NT2/D1 (cell line): Measurements from ENCODE around the gene SYS1.

Experiments used
- DNase-seq: peaks from one replicate; pipeline ENCODE4 v3.0.0-alpha.2; 2011; ENCODE audit warnings: low read depth, low spot score
- H3K27me3 ChIP-seq: 2 replicates; pipeline ENCODE4 v1.6.0; 2011; ENCODE audit warnings: mild to moderate bottlenecking; ENCODE audit not compliant: insufficient read length, insufficient read depth
- H3K36me3 ChIP-seq: 2 replicates; pipeline ENCODE4 v1.6.1; 2011; ENCODE audit warnings: mild to moderate bottlenecking, low read length, mixed read lengths; ENCODE audit not compliant: insufficient read depth, insufficient read length
- H3K4me1 ChIP-seq: 2 replicates; pipeline ENCODE4 v1.5.1; 2011; ENCODE audit not compliant: insufficient read depth, insufficient read length
- H3K4me3 ChIP-seq: 2 replicates; pipeline ENCODE4 v1.5.1; 2011; ENCODE audit warnings: low read depth; ENCODE audit not compliant: insufficient read length
- H3K9ac ChIP-seq: 2 replicates; pipeline ENCODE4 v1.6.0; 2011; ENCODE audit warnings: low read depth; ENCODE audit not compliant: insufficient read length
- H3K9me3 ChIP-seq: 2 replicates; pipeline ENCODE4 v1.5.1; 2011; ENCODE audit warnings: mild to moderate bottlenecking, low read length; ENCODE audit not compliant: insufficient read depth
- SUZ12 ChIP-seq: IDR thresholded peaks from 2 replicates; pipeline ENCODE4 v1.6.1; 2011; ENCODE audit not compliant: insufficient read length, insufficient read depth; ENCODE audit errors: extremely low read depth
- YY1 ChIP-seq: IDR thresholded peaks from 2 replicates; pipeline ENCODE4 v1.6.1; 2011; ENCODE audit not compliant: insufficient read length, insufficient read depth
- ZNF274 ChIP-seq: IDR thresholded peaks from 2 replicates; pipeline ENCODE4 v1.6.1; 2011; ENCODE audit warnings: mild to moderate bottlenecking, low read depth, low read length

The SYS1 gene

DNA sequence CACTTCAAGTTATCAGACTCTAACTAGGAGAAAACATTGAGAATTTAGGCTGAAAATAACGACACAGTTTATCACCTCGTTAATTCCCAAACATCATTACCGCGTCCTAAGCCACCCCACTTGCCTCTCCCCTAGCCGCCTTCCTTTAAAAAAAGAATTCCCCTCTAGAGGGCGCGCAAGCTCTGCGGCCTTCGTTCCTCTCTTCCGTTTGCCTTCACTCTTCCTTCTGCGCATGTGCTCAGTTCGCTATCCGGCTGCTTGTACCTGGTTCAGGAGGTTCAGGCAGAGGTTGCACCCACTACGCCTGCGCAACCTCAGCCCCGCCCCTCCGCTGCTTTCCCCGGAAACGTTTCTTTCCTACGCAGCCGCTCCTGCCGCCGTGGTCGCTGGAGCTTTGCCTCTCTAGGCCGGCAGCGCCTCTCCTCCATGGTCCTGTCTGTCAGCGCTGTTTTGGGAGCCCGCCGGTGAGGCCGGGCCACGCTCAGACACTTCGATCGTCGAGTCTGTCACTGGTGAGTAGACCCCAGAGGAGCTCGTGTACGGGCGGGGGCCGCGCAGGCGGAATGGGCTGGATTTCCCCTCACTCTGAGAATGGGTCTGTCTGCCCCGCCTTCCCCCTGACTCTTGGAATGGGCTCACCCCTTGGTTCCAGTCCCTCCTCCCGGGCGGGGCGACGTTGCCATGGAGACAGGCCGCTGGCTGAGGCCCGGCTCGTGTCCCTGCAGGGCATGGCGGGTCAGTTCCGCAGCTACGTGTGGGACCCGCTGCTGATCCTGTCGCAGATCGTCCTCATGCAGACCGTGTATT is at the start of gene SYS1:
Gene SYS1 (plus strand): TSS at position 353 of the 807 bp plus-strand sequence. CDS start 376 bp downstream, at position 729.
- Histone ChIP-seq H3K9me3 (no peaks in the 10 kb centered on the region), H3K27me3 (no peaks in the 10 kb centered on the region), H3K4me3 (peak within 1 kb of the TSS; percentile 92), H3K4me1 (peaks cover 7% of the 10 kb centered on the region), H3K36me3 (peaks cover 32% of the 10 kb centered on the region), H3K9ac (peak within 1 kb of the TSS; percentile 95)
- peak; percentile 96 for DNase-seq
- no peak for TF ChIP-seq SUZ12
- TF ChIP-seq YY1 = peak; percentile 12
- TF ChIP-seq ZNF274 = no peak

DNA sequence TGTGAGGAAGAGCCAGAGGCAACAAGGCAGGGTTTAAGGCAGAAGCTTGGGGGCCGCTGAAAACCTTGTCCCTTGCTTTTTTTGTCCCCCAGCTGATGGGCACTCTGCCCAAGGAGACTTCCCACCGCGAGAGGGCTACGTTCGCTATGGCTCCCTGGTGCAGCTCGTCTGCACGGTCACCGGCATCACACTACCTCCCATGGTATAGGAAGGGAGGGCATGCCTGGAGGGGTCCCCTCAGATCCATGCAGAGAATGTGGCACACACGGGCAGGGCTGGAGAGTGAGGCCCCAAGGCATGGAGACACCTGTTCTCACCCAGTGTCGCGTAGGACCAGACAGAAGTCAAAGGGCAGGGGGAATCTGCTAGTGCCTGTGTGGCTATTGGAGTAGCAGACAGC is 49.0 kb upstream of the SYS1 start:
- Histone ChIP-seq H3K4me1 (peaks cover 5% of the 10 kb centered on the region), H3K9ac (no peak overlapping the region), H3K27me3 (peaks cover 12% of the 10 kb centered on the region), H3K36me3 (no peaks in the 10 kb centered on the region), H3K9me3 (no peaks in the 10 kb centered on the region), H3K4me3 (no peak overlapping the region)
- TF ChIP-seq ZNF274 (no peak), YY1 (no peak), SUZ12 (no peak)
- DNase-seq = no peak

DNA sequence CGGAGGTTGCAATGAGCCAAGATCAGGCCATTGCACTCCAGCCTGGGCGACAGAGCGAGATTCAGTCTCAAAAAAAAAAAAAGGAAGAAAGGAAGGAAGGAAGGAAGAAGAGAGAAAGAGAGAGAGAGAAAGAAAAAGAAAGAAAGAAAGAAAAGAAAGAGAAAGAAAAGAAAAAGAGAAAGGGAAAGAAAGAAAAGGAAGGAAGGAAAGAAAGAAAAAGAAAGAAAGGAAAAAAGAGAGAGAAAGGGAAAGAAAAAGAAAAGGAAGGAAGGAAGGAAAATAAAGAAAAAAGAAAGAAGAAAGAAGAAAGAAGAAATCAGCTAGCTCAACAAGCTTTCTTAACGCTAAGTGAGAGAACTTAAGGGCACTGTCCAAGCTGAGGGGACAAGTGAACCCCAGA is 47.3 kb upstream of the SYS1 start:
- no peak overlapping the region for H3K4me3 ChIP-seq
- H3K9ac ChIP-seq = no peak overlapping the region
- H3K4me1 ChIP-seq = peaks cover 5% of the 10 kb centered on the region
- no peak for DNase-seq
- no peaks in the 10 kb centered on the region for H3K36me3 ChIP-seq
- H3K9me3 ChIP-seq = no peaks in the 10 kb centered on the region
- peaks cover 12% of the 10 kb centered on the region for H3K27me3 ChIP-seq
- TF ChIP-seq YY1 (no peak), SUZ12 (no peak), ZNF274 (no peak)

DNA sequence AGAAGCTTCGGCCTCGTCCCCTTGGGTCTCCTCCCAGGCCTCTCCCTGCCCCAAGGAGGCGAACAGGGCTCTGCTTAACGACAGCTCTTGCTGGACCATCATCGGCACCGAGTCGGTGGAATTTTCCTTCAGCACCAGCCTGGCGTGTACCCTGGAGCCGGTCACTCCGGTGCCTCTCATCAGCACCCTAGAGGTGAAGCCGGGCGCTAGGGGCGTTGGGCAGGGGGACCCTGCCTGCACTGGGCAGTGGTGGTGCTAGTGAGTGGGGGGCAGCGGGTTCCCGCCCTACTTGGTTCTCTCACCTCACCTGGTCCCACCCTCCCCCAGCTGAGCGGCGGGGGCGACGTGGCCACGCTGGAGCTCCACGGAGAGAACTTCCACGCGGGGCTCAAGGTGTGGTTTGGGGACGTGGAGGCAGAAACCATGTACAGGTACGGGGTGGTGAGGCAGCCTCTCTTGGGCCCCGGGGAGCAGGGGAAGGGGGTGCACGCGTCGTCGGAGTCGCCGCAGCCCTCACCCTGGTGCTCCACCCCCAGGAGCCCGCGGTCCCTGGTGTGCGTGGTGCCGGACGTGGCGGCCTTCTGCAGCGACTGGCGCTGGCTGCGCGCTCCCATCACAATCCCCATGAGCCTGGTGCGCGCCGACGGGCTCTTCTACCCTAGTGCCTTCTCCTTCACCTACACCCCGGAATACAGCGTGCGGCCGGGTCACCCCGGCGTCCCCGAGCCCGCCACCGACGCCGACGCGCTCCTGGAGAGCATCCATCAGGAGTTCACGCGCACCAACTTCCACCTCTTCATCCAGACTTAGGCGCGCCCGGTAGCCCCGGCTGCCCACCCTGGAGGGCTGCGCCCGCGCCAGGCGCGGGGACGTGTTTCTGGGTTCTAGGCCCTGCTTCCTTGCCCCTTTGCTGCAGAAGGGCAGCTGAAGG is 46.5 kb upstream of the SYS1 start:
- no peak overlapping the region for H3K4me3 ChIP-seq
- H3K9ac ChIP-seq = no peak overlapping the region
- H3K36me3 ChIP-seq = no peaks in the 10 kb centered on the region
- peaks cover 7% of the 10 kb centered on the region for H3K27me3 ChIP-seq
- DNase-seq = no peak
- TF ChIP-seq YY1 (no peak), ZNF274 (no peak), SUZ12 (no peak)
- H3K9me3 ChIP-seq = no peaks in the 10 kb centered on the region
- peaks cover 5% of the 10 kb centered on the region for H3K4me1 ChIP-seq

DNA sequence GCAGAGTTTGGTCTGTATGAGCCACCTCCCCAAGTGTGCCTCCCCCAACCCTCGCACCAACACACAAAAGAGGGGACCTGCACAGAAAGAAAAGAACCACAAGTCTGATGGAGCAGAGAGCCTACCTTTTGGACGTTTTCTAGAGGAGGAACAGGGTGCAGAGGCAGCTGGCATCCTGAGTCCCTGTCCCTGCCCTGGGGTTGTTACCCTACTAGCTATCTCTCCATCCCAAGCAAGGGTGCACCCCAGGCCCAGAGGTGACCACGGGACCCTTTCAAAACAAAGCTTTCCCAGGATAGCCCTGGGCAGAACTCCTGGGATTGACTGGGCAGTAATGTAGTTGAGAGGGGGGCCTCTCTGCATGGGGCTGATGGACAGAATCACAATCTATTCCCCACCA is 45.1 kb upstream of the SYS1 start:
- no peaks in the 10 kb centered on the region for H3K27me3 ChIP-seq
- TF ChIP-seq SUZ12 = no peak
- no peak for TF ChIP-seq ZNF274
- no peak for TF ChIP-seq YY1

DNA sequence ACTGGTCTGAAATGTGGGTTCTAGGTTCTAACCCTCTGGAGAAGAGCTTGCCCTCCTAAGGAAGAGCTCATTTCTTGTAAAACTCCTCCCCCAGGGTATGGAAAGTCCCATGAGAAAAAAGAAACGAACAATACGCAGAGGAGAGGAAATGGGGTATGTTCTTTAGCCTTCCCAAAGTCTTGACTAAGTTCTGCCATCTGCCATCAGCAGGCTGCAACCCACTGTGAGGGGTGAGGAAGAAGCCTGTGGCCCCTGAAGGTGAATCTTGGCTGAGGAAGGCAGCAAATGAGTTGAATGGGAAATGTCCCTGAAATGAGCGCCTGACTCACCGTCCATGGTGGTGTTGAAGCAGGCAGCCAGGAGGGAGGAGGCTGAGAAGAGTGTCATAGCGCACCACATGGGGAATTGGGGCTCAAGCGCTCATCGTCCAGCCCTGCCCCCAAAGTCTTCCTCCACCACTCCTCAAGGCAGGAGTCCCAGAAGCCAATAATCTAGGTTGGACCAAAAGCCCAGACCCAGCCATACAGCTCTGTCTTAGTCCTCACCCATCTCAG is 44.5 kb upstream of the SYS1 start:
- Histone ChIP-seq H3K9ac (no peak overlapping the region), H3K27me3 (no peaks in the 10 kb centered on the region), H3K9me3 (no peaks in the 10 kb centered on the region), H3K4me1 (no peaks in the 10 kb centered on the region), H3K4me3 (no peak overlapping the region), H3K36me3 (no peaks in the 10 kb centered on the region)
- TF ChIP-seq YY1 (no peak), ZNF274 (no peak), SUZ12 (no peak)
- no peak for DNase-seq

More for the DNA sequence above, 45.1 kb upstream of the SYS1 start:
- Histone ChIP-seq H3K9ac (no peak overlapping the region), H3K4me3 (no peak overlapping the region), H3K4me1 (no peaks in the 10 kb centered on the region), H3K36me3 (no peaks in the 10 kb centered on the region), H3K9me3 (no peaks in the 10 kb centered on the region)
- no peak for DNase-seq
